HG02885 (cell line): ENCODE results near the gene TMED3.

Experiments
- ATAC-seq: cut with Tn5 transposase; IDR thresholded peaks from one replicate; pipeline ENCODE4 v1.9.1; 2021; ENCODE audit warnings: mild to moderate bottlenecking; ENCODE audit not compliant: unreplicated experiment, poor library complexity

TMED3 gene

GRCh38 chr15:79310985-79311900 is at the start of gene TMED3:
Gene TMED3, plus strand, starts transcription at chr15:79311112. Its CDS starts 138 bp downstream, at chr15:79311250.
- ATAC-seq = peak; percentile 86

GRCh38 chr15:79261836-79262235 is 49.1 kb upstream of the TMED3 start:
- no peak for ATAC-seq

DNA sequence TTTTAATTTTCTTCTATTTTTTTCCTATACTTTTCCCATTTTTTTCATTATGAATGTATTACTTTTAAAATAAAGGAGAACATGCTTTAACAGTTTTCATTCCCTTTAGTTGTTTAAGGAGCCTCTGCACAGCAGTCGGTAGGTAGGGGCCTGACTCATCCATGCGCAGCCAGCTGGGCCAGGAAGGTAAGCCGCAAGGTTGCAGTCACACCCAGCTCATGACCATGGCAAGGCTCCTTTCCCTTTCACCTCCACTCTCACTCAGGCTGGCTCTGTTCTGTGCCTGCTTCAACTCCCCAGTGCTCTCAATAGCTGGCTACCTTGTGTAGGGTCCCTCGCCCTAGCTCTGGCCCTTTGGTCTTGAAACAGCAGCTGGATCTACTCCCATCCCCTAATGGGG is 45.7 kb upstream of the TMED3 start:
- ATAC-seq = no peak

DNA sequence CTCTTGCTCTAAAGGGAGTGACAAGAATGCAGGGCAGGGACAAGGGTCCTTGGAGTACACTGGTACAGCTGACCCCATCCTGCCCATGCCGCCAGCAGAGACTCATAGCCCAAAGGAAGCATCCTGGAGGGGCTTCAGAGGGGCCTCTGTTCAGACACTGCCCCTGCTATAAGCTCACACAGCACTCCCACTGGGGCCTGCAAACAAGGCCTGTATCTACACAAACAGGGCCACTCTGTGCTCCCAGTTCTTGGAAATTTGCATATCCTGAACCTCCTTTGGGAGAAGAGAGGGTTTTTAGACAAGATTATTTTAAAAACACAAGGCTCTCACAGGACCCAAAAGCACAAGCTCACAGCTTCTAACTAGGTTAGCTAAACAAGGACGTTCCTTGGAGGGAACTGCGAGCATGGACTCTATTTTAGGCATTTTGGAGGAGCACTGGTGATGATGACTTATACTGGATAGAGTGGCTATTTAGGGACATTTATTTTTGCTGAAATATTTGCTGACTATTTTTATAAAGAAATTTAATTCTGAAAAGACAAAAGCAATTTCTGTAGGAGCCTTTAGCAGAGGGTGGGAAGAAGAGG is 44.8 kb upstream of the TMED3 start:
- ATAC-seq = no peak

DNA sequence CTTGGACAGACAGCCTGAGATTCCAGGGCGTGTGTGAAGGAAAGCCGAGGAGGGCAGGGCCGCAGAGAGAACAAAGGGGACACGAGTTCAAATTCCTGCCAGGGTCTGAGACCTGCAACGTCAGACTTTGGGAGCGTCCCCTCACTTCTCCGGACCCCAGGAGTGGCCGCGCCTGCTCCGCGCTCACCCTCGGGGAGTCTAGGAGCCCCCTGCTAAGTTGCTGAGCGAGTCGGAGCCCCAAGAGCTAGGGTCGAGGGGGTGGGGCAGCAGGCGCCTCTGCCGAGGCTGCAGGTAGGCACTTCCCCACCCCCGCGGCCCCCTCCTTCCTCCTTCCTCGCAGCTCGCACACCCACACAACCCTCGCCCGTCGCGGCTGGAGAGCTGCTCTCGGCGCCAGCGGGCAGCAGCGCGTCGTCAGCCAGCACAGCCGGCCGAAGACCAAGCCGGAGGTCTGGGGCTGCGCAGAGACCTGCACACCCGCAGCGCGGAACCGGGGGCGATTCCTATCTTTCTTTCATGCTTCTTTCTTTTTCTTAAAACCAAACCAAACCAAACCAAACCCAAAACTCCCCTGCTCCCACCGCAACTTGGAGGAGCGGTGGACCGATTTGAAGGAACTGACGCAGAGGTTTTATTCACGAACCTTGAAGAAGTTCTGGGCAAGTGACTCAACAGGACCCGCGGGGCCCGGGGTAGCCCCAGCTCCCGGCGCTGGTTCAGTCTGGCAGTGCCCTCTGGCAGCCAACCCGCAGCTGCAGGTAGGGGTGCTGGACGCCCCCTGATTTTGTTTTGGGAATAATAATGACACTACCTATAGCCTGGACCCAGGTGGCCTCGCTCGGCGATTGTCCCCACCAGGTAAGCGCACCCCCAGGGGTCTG is 28.3 kb upstream of the TMED3 start, which contains the start of gene ANKRD34C:
Gene ANKRD34C, plus strand, starts transcription at position 352 of the 881 bp plus-strand sequence. CDS start 10,563 bp downstream, outside the sequence.
- no peak for ATAC-seq

- ATAC-seq = no peak
These were observed 27.5 kb upstream of the TMED3 start for GRCh38 chr15:79283252-79284048.

GRCh38 chr15:79290642-79291275 is 20.2 kb upstream of the TMED3 start:
- ATAC-seq = no peak

DNA sequence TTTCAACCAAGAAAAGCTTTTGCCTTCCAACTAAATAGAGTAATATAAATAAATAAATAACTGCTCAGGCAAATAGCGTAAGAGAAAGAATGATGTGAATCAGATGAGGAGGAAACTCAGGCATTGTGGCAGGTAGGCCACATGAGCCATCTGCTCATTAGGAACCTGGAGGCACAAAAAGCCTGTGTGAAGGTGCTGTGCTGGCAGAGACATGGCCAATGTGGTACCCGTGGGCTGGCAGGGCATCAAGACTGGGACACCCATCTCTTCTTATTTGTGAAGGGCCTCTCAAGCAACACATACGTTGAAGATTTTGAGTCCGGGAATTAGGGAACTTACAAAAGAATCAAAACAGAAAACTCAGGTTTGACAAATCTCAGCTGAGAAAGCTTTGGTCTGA is 18.9 kb upstream of the TMED3 start:
- ATAC-seq = no peak

GRCh38 chr15:79294075-79294474 is 16.8 kb upstream of the TMED3 start:
- ATAC-seq = no peak

GRCh38 chr15:79296583-79296982 is 14.3 kb upstream of the TMED3 start:
- ATAC-seq = no peak

- ATAC-seq = no peak
These were observed 11.6 kb upstream of the TMED3 start for GRCh38 chr15:79299126-79299840.

- no peak for ATAC-seq
These were observed 11.1 kb upstream of the TMED3 start for GRCh38 chr15:79299841-79300235.

GRCh38 chr15:79307251-79307650 is 3.7 kb upstream of the TMED3 start:
- ATAC-seq = no peak

DNA sequence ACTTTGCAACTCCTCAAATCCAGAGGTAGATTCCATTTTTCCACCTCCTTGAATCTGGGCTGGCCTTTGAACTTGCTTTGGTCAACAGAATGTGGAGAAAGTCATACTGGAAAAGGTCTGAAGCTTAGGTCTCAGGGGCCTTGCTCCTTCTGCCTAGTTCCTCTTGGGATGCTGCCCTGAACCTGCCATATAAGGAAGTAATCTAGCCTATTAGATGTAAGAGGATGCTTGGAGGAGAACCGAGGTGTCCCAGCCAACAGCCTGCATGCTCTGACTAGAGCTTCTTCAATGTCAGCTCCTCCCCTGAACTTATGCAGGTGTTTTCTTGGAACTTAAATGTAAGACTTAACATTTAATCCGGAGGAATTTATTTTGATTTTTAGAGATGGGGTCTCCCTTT is 2.0 kb upstream of the TMED3 start:
- ATAC-seq = no peak

GRCh38 chr15:79310612-79310984 is 314 bp upstream of the TMED3 start:
- ATAC-seq = peak; percentile 41

GRCh38 chr15:79311901-79312553 is 1.1 kb downstream of the TMED3 start:
- no peak for ATAC-seq

DNA sequence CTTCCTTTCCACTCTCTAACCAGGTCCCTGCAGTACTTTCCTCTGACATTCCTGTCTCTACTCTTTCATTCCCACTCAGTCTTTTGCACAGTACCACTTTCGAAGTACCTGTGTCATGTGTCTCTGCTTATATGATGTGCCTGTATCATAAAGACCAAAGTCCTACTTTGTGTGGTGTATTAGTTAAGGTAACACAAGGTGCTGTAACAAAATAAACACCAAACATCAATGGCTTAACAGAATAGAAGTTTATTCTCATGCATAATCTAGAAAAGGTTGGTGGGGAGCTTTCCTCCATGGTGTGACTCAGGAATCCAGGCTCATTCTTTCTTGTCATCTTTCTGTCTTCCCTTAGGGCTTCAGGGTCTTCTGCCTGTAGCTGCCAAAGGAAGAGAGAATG is 3.3 kb downstream of the TMED3 start:
- ATAC-seq = no peak

- ATAC-seq = no peak
These were observed 3.9 kb downstream of the TMED3 start for GRCh38 chr15:79314811-79315210.
